GM18907 (cell line): ENCODE measurements around the gene HMCES.
A peak's percentile ranks its signal among the peaks of the same experiment; 100 is the strongest.
"Not testable (repeated sequence)": the region's sequence is repeated elsewhere in the genome, so short reads cannot be mapped to it uniquely, and the experiment has no call there.

ENCODE experiments used
- ATAC-seq: cut with Tn5 transposase; IDR thresholded peaks from one replicate; pipeline ENCODE4 v1.9.1; 2021; ENCODE audit warnings: mild to moderate bottlenecking, moderate library complexity; ENCODE audit not compliant: unreplicated experiment

The HMCES gene

DNA sequence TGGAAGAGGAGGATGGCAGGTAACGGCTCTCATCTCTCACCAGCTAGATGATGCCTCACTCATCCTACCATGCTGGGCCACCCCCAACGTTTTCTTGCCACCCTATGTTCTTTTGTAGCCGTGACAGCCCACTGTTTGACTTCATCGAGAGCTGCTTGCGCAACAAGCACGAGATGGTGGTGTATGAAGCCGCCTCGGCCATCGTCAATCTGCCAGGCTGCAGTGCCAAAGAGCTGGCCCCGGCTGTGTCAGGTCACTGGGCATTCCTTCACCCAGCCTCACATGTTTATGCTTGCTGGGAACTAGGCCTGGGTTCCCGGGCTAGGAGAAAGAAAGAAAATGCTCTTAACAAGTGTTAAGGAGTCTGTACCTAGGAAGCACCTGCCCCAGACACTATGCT, 21.1 kb upstream of the HMCES start:
- ATAC-seq: no peak

DNA sequence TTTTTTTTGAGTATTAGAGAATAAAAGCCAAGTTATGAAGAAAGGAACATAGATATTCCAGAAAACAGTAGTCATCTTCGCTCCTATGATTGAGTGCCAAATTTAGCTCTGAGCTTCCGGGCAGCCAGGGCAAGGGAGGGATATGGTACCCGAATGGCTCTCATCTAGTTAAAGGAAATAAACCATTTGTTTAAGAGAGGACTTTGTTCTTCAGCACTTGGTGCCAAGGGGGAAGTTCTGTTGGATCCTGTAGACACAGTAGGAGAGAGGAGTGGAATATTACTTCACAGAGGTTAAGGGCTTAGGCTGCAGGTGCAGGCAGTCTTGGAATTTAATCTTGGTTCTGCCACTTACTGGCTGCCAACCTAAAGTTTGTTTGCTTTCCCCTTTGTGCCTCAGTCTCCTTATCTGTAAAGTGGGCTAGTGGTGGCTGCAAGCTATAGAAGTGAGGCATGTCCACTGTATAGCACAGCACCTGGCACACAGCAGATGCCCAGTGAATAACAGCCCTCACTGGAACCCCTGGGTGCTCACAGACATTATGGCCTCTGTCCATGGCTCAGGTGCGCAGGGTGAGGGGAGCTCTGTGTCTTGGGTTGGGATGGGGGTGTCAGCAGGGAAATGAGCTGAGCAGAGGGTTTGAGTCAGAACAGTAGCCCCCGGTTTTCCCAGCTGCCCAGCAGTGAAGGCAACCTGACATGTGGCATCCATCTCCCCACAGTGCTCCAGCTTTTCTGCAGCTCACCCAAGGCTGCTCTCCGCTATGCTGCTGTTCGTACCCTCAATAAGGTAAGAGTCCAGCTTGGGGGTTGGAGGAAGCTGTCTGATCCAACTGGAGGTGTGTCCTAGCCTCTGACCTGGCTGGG, 18.8 kb upstream of the HMCES start:
- ATAC-seq: no peak

DNA sequence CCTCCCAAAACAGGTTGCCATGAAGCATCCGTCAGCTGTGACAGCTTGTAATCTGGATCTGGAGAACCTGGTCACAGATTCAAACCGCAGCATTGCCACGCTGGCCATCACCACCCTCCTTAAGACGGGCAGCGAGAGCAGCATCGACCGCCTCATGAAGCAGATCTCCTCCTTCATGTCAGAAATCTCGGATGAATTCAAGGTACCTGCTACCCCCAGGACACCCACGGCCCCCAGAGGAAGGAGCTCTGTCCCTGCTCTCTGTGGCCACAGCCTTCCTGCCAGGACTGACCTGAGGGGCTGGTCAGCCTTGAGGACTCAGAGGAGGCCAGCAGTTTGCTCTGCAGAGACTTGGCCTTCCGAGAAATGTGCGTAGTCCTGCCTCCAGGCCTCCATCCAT, 18.1 kb upstream of the HMCES start:
- ATAC-seq: no peak

DNA sequence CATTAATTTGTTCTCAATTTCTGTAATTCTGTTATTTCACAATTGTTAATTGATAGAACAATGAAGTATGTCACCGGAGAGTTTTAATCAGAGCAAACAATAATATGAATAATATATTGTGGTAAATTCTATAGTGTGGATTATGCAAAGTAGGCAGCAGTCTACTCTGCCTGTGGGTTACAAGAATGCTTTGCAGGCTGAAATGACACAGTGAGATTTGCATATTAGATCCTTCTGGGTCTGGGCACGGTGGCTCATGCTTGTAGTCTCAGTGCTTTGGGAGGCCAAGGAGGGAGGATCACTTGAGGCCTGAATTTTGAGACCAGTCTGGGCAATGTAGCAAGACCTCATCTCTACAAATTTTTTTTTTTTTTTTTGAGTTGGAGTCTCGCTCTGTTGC, 16.8 kb upstream of the HMCES start:
- no peak for ATAC-seq

DNA sequence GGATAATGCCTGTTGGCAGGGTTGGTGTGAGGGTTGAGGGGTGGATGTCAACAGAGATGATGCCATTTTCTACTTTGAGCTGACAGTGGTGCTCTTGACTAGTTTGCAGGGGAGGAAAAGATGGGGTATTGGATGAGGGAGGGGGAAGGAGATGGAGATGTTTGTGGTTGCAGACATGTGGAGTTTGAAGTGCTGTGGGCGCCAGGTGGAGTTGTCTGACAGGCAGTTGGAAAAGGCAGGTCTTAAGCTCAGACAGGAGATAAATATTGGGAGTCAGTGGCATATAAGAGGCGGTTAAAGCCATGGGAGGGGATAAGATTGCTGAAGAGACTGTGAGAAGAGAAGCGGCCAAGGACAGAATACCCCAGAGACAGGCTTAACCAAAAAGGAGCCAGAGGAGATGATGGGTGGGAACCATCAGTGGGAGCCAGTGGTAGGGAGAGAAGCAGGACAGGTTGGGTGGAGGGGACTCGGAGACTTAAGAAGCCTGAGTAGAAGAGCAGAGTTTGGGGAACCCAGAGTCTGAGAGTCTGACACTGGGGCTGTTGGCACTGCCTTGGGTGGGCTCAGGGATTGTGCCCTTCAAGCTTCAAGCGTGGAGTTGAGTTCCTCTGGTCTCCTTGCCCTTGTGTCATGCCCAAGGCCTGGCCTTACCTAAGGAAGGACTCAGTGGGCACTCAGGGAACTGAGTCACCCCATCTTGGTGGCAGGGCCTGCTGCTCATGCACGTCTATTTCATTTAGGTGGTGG, 15.3 kb upstream of the HMCES start:
- no peak for ATAC-seq

DNA sequence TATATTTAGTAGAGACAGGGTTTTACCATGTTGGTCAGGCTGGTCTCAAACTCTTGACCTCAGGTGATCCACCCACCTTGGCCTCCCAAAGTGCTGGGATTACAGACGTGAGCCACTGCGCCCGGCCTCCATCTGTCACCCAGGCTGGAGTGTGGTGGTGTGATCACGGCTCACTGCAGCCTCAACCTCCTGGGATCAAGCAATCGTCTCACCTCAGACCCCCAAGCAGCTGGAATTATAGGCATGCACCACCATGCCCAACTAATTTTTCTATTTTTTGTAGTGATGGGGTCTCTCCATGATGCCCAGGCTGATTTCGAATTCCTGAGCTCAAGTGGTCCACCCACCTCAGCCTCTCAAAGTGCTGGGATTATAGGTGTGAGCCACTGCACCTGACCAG, 13.7 kb upstream of the HMCES start:
- ATAC-seq: not testable (repeated sequence)

DNA sequence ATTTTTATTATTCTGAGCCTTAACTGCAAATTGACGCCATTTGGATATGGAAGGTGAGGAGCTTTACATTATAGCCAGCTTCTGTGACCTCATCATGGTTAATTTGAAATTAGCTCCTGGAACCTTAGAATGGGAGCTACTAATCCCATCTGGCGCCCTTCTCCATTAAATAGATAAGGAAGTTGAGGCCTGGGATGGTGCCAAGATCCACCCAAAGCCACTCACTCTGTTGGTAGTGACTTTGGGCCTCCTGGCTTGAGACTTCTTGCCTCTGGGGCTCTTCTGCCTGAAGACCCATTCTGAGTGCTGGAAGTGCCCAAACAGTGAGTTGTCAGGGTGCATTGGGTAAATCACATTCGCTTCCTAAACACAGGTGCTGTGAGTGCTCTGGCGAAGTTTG, 12.0 kb upstream of the HMCES start:
- ATAC-seq: no peak

DNA sequence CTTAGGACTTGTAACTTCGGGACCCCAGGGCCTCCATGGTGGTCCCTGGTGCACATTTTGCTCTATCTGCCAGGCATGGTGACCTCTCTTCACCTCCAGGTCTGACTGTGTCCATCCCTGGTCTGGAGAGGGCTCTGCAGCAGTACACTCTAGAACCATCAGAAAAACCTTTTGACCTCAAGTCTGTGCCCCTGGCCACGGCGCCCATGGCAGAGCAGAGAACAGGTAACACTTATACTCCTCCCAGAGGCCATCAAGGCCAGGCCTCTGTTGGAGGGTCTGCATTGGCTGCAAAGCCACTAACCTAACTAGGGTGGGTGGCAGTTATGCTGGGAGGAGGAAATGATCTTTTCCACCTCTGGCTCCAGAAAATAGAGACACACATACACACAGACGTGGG, 10.3 kb upstream of the HMCES start:
- ATAC-seq: no peak

DNA sequence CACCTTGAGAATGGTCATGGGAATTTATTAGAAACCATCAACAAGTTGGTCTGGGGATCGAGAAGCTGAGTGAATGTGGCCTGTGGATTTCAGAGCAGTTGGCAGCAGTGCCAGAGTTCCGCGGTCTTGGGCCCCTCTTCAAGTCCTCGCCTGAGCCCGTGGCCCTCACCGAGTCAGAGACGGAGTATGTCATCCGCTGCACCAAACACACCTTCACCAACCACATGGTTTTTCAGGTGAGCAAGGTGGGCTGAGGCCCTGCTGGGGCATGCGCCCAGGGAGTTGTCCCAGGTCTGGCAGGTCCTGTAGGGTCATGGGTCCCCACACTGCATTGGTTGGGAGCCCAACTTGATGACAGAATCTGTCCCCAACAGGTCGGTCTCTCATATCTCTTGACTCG, 7.0 kb upstream of the HMCES start:
- ATAC-seq: no peak

DNA sequence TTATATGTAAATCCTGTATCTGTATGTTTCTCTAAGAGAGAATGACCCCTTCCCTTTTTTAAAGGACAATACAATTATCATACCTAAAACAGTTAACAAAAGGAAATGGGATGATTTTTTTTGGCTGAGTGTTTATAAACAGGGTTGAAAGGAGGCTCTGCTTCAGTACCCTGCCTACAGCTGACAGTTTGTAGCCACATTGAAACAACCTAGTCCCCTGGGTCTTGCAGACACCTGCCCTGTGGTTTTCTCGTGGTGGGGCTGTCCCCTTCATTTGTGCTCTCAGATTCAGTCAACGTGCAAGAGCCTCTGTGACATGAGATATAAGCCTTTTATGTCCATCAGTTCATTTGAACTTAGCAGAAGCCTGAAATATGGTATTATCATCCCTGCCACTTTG, 2.3 kb upstream of the HMCES start:
- peak; percentile 82 for ATAC-seq

DNA sequence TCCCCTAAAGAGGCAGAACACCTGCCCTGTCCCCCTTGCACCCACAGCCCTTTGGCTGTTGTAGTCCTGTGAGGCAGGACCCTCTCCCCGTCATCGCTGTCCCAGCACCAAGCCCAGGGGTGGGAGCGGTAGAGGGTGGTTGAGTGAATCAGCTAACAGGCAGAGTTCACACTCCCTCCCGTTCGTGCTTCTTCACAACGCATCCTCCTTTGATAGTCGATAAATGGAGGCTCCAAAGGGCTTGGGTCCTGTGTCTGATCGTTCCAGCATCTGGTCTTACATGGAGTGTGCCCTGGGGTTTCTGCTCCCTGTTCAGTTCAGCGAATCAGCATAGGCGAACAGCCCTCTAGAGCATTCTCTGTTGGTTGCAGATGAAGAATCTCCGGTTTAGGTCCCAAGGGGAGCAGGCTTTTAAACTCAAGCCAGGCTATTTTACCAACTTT, 820 bp upstream of the HMCES start:
- no peak for ATAC-seq

DNA sequence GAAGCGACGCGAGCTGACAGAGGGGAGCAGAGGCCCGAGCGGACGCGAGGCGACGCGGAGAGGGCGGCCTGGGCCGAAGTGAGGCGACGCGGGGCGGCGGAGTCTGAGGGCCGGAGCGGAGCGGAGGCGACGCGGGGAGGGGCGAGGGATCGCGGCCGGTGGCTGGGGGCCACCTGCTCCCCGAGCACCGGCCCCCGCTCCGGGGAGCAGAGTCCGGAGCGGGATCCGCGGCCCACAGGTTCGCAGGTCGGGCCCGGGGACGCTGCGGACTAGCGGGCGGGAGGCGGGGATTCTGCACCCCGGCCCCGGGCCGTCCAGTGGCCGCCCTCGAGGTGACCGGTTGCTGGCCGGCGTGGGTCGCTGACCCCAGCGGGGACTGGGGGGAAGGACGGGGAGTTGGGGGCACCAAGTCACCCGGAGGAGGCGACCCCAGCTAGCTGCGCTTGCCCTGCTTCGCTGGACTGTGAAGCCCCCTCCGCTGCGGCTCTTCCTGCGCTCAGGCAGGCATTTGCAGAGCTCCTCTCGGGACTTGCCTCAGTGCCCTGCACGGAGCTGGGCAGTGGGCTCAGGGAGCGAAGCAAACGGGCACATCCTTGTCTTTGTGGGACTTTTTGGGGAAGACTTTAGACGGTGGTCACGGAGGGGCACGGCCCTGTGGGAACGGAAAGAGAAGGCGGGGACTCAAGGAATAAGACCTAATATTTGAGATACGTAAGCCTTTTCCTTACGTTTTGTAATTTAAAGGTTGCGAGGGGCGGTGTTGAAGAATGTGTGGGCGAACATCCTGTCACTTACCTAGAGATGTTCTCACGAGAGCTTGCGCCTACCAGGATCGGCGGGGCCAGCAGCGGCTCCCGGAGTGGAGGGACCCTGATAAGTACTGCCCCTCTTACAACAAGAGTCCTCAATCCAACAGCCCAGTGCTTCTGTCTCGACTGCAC, 566 bp downstream of the HMCES start:
- no peak for ATAC-seq

DNA sequence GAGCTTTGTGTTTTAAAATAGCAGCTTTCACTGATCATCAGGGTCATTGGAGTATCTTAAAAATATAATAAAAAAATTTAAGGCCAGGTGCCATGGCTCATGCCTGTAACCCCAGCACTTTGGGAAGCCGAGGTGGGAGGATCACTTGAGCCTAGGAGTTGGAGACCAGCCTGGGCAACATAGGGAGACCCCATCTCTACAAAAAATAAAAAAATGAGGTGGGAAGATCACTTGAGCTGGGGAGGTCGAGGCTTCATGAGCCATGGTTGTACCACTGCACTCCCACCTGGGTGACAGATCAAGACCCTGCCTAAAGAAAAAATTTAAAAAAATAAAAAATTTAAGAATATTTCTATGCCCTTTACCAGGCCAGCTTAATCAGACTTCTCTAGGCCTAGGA, 1.5 kb downstream of the HMCES start:
- ATAC-seq: no peak

DNA sequence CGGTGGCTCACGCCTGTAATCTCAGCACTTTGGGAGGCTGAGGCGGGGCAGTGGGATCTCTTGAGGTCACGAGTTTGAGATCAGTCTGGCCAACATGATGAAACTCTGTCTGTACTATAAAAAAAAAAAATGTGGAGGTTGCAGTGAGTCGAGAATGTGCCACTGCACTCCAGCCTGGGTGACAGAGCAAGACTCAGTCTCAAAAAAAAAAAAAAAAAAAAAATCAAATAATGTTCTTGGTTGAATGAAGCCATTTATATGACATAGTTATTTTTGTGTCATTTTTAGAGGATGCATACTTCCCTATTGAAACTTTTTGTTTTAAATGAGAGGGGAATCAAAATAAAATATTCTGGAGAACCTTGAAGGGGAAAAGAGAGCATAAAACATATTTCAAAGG, 3.1 kb downstream of the HMCES start:
- no peak for ATAC-seq

DNA sequence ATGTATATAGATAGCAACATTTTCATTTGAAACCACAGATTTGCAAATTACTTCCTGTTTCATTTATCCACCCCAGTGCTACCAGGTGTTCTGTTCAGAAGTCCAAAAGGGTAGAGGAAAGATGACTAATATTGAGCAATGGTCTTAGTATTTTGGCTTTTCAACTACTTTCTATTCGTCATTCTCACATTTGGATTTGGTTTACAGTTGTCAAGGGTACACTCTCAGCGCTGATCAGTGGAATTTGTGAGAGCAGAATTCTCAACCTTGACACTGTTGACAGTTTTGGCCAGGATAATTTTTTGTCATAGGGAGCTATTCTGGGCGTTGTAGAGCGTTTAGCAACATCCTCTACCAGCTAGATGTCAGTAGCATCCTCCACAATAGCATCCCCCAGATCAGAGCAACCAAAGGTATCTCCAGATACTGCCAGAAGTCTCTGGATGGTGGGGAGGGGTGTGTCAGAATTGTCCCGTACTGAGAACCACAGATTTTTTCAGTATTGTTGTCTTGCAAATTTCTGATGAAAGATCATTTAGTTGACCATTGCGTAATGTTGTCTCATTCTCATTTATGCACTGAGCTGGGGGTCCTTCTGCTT, 4.2 kb downstream of the HMCES start:
- peak; percentile 71 for ATAC-seq

DNA sequence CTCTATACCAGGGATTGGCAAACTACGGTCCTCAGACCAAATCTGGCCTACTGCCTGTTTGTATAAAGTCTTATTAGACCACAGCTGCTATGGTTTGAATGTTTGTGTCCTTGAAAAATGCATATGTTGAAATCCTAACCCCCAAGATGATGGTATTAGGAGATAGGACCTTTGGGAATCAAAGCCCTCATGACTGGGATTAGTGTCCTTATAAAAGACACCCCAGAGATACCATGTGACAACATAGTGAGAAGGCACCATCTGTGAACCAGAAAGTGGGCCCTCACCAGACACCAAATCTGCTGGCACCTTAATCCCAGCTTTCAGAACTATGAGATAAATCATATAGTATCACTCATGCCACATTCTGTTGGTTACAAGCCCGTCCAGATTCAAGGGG, 7.4 kb downstream of the HMCES start:
- no peak for ATAC-seq

DNA sequence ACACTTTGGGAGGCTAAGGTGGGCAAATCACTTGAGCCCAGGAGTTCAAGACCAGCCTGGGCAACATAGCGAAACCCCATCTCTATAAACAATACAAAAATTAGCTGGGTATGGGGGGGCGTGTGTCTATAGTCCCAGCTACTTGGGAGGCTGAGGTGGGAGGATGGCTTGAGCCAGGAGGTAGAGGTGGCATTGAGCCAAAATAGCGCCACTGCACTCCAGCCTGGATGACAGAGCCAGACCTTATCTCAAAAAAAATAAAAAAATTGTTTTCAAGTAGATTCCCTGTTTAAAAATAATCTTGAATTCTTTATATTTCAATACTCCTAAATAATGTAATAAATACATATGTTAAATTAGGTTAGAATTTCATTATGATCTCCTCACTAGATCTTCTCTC, 9.8 kb downstream of the HMCES start:
- ATAC-seq: no peak

DNA sequence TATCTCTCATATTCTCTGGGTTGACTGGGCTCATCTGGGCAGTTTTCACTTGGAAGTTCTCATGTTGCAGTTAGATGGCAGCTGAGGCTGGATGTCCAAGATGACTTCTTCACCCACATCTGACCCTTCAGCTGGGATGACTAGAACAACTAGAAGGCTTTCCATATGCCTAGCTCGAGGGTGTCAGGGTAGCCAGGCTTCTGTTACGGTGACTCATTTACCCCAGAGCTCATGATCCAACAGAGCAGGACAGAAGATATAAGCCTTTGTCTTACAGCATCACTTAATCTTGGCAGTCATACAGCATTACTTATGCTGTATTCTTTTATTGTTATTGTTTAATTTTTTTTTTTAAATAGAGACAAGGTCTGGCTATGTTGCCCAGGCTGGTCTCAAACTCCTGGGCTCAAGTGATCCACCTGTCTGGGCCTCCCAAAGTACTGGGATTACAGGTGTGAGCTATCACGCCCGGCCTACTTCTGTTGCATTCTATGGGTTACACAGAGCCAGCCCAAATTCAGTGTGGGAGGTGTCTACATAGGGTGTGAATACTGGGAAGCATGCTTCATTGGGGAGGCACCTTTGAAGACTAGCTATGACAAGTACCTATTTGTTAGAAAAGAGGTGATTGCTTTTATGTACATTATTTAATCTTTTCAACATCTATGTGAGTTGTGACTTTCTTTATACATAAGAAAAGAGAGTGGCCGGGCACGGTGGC, 10.7 kb downstream of the HMCES start:
- ATAC-seq: no peak

DNA sequence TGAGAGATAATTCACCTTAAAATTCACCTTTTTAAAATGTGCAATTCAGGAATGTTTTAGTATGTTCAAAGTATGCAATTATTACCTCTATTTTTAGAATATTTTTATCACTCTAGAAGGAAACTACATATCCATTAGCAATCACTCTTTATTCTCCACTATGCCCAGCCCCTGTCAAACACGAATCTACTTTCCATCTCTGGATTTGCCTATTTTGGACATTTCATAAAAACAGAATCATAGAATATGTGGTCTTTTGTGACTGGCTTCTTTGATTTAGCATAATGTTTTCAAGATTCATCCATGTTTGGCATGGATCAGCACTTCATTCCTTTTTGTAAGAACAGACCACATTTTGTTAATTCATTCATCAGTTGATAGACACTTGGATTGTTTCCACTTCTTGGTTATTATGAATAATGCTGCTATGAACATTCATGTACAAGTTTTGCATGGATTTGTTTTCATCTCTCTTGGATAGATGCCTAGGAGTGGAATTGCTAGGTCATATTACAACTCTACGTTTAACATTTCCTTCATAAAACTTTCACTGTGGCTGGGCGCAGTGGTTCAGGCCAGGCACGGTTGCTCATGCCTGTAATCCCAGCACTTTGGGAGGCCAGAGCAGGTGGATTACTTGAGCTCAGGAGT, 12.7 kb downstream of the HMCES start:
- ATAC-seq: no peak

DNA sequence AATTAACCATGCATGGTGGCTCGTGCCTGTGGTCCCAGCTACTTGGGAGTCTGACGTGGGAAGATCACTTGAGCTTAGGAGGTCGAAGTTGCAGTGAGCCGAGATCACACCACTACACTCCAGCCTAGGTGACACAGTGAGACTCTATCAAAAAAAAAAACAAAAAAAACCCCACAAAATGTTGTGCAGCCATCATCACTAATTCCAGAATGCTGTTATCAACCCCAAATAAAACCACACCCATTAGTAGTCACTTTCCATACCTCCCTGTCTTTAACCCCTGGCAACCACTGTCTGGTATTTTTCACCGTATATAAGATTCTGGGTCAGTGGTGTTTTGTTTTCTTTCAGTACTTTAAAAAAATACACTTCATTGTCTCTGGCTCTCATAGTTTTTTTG, 16.6 kb downstream of the HMCES start:
- ATAC-seq: no peak
